ENCODE results near the gene USP3.

GRCh38 chr15:63514531-63514943 is 10.1 kb downstream of the USP3 start:
- no peak for TF ChIP-seq CTCF (IDR thresholded peaks at IDR 0.05; ENCODE audit: low read depth, low read length, missing input control)
- peak in 1 of 2 donors; percentile 6 for TF ChIP-seq JUND (IDR thresholded peaks at IDR 0.05)

Measured in liver (tissue), 3 donors.